Neural cell (in vitro differentiated cells): ENCODE data around the gene TSSK3. TPM values are rescaled to one million over a fixed set of nuclear protein-coding genes. Genes with fewer than 3 reads are reported as not detected.

Experiments
- H2AFZ ChIP-seq: fragments of 200-600, 300-800 bp; sonication (generic), shearing (Covaris generic); 2 replicates; pipeline ENCODE4 v1.6.0; 2014; ENCODE audit warnings: low read depth, mild to moderate bottlenecking, antibody characterized with exemption, low read length, moderate library complexity
- H3F3A ChIP-seq: fragments of 200-600 bp; shearing (Covaris generic); 2 replicates; pipeline ENCODE4 v1.6.1; 2016; ENCODE audit warnings: mild to moderate bottlenecking, moderate library complexity, mixed read lengths, antibody characterized with exemption, low read length; ENCODE audit not compliant: insufficient read depth, poor library complexity, severe bottlenecking
- H3K27ac ChIP-seq: fragments of 200-600, 300-800 bp; sonication (generic), shearing (Covaris generic); 2 replicates; pipeline ENCODE4 v1.5.1; 2014; ENCODE audit warnings: mild to moderate bottlenecking, low read length, moderate library complexity
- H3K27me3 ChIP-seq: fragments of 300-800, 200-600 bp; sonication (generic), shearing (Covaris generic); 2 replicates; pipeline ENCODE4 v1.6.0; 2014; ENCODE audit warnings: mild to moderate bottlenecking, low read depth, low read length, moderate library complexity; ENCODE audit not compliant: insufficient read depth
- H3K36me3 ChIP-seq: fragments of 300-800, 200-600 bp; sonication (generic), shearing (Covaris generic); 2 replicates; pipeline ENCODE4 v1.5.1; 2014; ENCODE audit warnings: mild to moderate bottlenecking, antibody characterized with exemption, low read length, moderate library complexity; ENCODE audit not compliant: insufficient read depth
- H3K4me2 ChIP-seq: fragments of 300-800, 200-600 bp; sonication (generic), shearing (Covaris generic); 2 replicates; pipeline ENCODE4 v1.6.0; 2014; ENCODE audit warnings: mild to moderate bottlenecking, low read length
- H3K4me3 ChIP-seq: fragments of 300-800, 200-600 bp; sonication (generic), shearing (Covaris generic); 2 replicates; pipeline ENCODE4 v1.5.1; 2014; ENCODE audit warnings: mild to moderate bottlenecking, low read length, moderate library complexity
- H3K79me2 ChIP-seq: fragments of 200-600 bp; shearing (Covaris generic); replicated peaks from 2 replicates; pipeline ENCODE4 v1.6.0; 2014; ENCODE audit warnings: mild to moderate bottlenecking, low read length, moderate library complexity; ENCODE audit not compliant: insufficient read depth
- H3K9ac ChIP-seq: fragments of 300-800, 200-600 bp; sonication (generic), shearing (Covaris generic); 2 replicates; pipeline ENCODE4 v1.6.1; 2016; ENCODE audit warnings: mild to moderate bottlenecking, low read length, mixed read lengths
- H3K9me2 ChIP-seq: fragments of 200-600 bp; shearing (Covaris generic); 2 replicates; pipeline ENCODE4 v1.6.1; 2016; ENCODE audit warnings: mild to moderate bottlenecking, low read length, mixed read lengths; ENCODE audit not compliant: insufficient read depth
- H3K9me3 ChIP-seq: fragments of 200-600, 300-800 bp; sonication (generic), shearing (Covaris generic); 2 replicates; pipeline ENCODE4 v1.6.1; 2016; ENCODE audit warnings: mild to moderate bottlenecking, mixed run types, low read length, moderate library complexity, mixed read lengths
- H4K20me1 ChIP-seq: fragments of 200-600 bp; shearing (Covaris generic); 2 replicates; pipeline ENCODE4 v1.6.1; 2016; ENCODE audit warnings: mild to moderate bottlenecking, mixed run types; ENCODE audit not compliant: insufficient read depth
- EP300 ChIP-seq: fragments of 450-650 bp; conservative IDR thresholded peaks from 2 replicates; pipeline ENCODE4 v1.6.1; 2014; ENCODE audit warnings: antibody characterized with exemption, mild to moderate bottlenecking, moderate library complexity; ENCODE audit not compliant: poor library complexity, severe bottlenecking
- EZH2 ChIP-seq: fragments of 200-600, 300-800 bp; shearing (Covaris generic), sonication (generic); IDR thresholded peaks from 2 replicates; pipeline ENCODE4 v1.6.1; 2014; ENCODE audit warnings: antibody characterized with exemption, low read length, borderline replicate concordance, mild to moderate bottlenecking; ENCODE audit not compliant: insufficient read depth, poor library complexity, severe bottlenecking
- MXI1 ChIP-seq: fragments of 450-650 bp; conservative IDR thresholded peaks from 2 replicates; pipeline ENCODE4 v1.6.1; 2014; ENCODE audit warnings: antibody characterized with exemption, mild to moderate bottlenecking; ENCODE audit not compliant: poor library complexity, severe bottlenecking
- POLR2AphosphoS5 ChIP-seq: IDR thresholded peaks from 2 replicates; pipeline ENCODE4 v1.6.1; 2012
- RAD21 ChIP-seq: fragments of 450-650 bp; conservative IDR thresholded peaks from 2 replicates; pipeline ENCODE4 v1.6.1; 2014; ENCODE audit warnings: antibody characterized with exemption, mild to moderate bottlenecking, moderate library complexity
- SMC3 ChIP-seq: fragments of 450-650 bp; conservative IDR thresholded peaks from 2 replicates; pipeline ENCODE4 v1.6.1; 2014; ENCODE audit warnings: antibody characterized with exemption, mild to moderate bottlenecking, moderate library complexity; ENCODE audit not compliant: poor library complexity
- TAF1 ChIP-seq: IDR thresholded peaks from 2 replicates; pipeline ENCODE4 v1.6.1; 2012; ENCODE audit warnings: low read depth
- polyA plus RNA-seq: library from polyadenylated mRNA; depleted of rRNA; stranded (reverse); fragments of >200 nt; gene quantifications from 2 replicates; pipeline ENCODE4 v1.2.3, GENCODE V29; 2014
- TF ChIP-seq, protein P1 (sequence below): fragments of 450-650 bp; IDR thresholded peaks from 2 replicates; pipeline ENCODE4 v1.5.1; 2014; ENCODE audit warnings: antibody characterized with exemption, mild to moderate bottlenecking, moderate library complexity; ENCODE audit not compliant: poor library complexity, severe bottlenecking
- TF ChIP-seq, protein P2 (sequence below): IDR thresholded peaks from 2 replicates; pipeline ENCODE4 v1.6.1; 2012; ENCODE audit warnings: borderline replicate concordance

TSSK3 gene
- polyA plus RNA-seq, 1 donor from 2014 or later = not detected

DNA sequence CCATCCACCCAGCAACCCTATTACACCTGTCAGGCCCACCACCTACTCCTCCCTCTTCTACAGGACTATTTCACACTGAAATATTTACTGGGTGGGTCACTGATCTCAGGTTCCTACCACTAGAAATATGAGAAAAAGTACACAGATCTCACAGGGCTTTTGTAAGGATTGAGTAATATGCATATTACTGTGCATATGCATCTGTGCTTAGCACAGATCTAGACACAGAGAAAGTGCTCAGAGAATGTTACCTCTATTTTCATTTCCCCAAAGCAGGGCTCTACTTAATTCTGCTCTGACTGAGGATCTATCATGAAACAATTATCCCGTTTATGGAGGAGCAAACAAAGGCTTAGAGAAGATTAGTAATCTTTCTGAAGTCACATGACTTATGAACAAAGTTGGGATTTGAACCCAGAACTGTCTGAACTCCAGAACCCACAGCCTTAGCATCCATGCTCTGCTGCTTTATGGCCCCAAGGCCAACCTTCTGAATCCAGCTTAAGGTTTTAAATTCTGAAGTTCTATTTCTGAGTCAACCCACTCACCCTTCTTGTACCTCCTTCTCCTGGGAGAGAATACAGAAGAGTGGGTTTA is 11.8 kb downstream of the TSSK3 start:
- peaks cover 6% of the 10 kb centered on the region for H3K36me3 ChIP-seq
- H3K4me2 ChIP-seq = no peak overlapping the region

DNA sequence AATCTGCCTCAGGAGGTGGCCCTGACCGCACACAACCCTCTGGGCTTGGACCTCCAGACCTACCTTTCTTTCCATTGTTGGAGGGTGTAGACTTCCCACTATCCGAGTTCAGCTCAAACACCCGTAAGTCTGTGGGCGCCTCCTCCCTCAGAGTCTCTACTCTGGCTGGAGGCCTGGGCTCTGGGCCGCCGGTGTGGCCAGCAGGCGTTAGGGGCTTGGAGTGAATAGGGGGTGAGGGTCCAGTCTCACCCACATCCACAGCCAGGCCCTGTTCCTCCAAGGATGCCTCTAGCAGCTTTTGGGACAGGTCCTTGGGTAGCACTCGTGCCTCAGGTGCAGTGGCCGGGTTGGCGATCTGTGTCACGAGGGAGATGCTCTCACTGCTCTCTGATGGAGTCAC is 13.9 kb downstream of the TSSK3 start:
- Histone ChIP-seq H2AFZ (no peak overlapping the region), H3K4me3 (no peak overlapping the region), H3K9me2 (no peaks in the 10 kb centered on the region), H3K27ac (no peak overlapping the region), H4K20me1 (no peaks in the 10 kb centered on the region), H3F3A (no peaks in the 10 kb centered on the region), H3K4me2 (no peak overlapping the region), H3K27me3 (no peaks in the 10 kb centered on the region), H3K9ac (no peak overlapping the region), H3K79me2 (no peaks in the 10 kb centered on the region), H3K36me3 (peaks cover 6% of the 10 kb centered on the region), H3K9me3 (no peaks in the 10 kb centered on the region)
- TF ChIP-seq TAF1 (no peak), SMC3 (no peak), EP300 (no peak), RAD21 (no peak), EZH2 (no peak), POLR2AphosphoS5 (no peak), MXI1 (no peak)
- TF ChIP-seq, protein P1, sequence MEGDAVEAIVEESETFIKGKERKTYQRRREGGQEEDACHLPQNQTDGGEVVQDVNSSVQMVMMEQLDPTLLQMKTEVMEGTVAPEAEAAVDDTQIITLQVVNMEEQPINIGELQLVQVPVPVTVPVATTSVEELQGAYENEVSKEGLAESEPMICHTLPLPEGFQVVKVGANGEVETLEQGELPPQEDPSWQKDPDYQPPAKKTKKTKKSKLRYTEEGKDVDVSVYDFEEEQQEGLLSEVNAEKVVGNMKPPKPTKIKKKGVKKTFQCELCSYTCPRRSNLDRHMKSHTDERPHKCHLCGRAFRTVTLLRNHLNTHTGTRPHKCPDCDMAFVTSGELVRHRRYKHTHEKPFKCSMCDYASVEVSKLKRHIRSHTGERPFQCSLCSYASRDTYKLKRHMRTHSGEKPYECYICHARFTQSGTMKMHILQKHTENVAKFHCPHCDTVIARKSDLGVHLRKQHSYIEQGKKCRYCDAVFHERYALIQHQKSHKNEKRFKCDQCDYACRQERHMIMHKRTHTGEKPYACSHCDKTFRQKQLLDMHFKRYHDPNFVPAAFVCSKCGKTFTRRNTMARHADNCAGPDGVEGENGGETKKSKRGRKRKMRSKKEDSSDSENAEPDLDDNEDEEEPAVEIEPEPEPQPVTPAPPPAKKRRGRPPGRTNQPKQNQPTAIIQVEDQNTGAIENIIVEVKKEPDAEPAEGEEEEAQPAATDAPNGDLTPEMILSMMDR = no peak
- TF ChIP-seq, protein P2, sequence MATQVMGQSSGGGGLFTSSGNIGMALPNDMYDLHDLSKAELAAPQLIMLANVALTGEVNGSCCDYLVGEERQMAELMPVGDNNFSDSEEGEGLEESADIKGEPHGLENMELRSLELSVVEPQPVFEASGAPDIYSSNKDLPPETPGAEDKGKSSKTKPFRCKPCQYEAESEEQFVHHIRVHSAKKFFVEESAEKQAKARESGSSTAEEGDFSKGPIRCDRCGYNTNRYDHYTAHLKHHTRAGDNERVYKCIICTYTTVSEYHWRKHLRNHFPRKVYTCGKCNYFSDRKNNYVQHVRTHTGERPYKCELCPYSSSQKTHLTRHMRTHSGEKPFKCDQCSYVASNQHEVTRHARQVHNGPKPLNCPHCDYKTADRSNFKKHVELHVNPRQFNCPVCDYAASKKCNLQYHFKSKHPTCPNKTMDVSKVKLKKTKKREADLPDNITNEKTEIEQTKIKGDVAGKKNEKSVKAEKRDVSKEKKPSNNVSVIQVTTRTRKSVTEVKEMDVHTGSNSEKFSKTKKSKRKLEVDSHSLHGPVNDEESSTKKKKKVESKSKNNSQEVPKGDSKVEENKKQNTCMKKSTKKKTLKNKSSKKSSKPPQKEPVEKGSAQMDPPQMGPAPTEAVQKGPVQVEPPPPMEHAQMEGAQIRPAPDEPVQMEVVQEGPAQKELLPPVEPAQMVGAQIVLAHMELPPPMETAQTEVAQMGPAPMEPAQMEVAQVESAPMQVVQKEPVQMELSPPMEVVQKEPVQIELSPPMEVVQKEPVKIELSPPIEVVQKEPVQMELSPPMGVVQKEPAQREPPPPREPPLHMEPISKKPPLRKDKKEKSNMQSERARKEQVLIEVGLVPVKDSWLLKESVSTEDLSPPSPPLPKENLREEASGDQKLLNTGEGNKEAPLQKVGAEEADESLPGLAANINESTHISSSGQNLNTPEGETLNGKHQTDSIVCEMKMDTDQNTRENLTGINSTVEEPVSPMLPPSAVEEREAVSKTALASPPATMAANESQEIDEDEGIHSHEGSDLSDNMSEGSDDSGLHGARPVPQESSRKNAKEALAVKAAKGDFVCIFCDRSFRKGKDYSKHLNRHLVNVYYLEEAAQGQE = no peak

More for the DNA sequence above, 11.8 kb downstream of the TSSK3 start:
- no peaks in the 10 kb centered on the region for H3K9me2 ChIP-seq
- H3K27ac ChIP-seq = no peak overlapping the region
- H4K20me1 ChIP-seq = no peaks in the 10 kb centered on the region
- H3K27me3 ChIP-seq = no peaks in the 10 kb centered on the region
- H2AFZ ChIP-seq = no peak overlapping the region
- no peak overlapping the region for H3K4me3 ChIP-seq
- no peaks in the 10 kb centered on the region for H3K79me2 ChIP-seq
- no peaks in the 10 kb centered on the region for H3K9me3 ChIP-seq
- H3F3A ChIP-seq = no peaks in the 10 kb centered on the region
- H3K9ac ChIP-seq = no peak overlapping the region
- TF ChIP-seq, protein P1 = no peak
- no peak for TF ChIP-seq EZH2
- TF ChIP-seq, protein P2 = no peak
- no peak for TF ChIP-seq TAF1
- TF ChIP-seq SMC3 = no peak
- TF ChIP-seq POLR2AphosphoS5 = no peak
- no peak for TF ChIP-seq MXI1
- no peak for TF ChIP-seq EP300
- no peak for TF ChIP-seq RAD21
